ENCODE data around the gene PACRG. TPM values are rescaled to one million over a fixed set of nuclear protein-coding genes. Genes with fewer than 3 reads are reported as not detected.

PACRG gene
- total RNA-seq, 2 experiments from 2014 or later: 0.66 to 0.81 TPM

- Histone ChIP-seq H3K9me3 (ENCODE audit: control insufficient read depth in 1 of 2, insufficient read depth in 1 of 2, low read length in 2 of 2) (peaks cover 0 to 11% of the 10 kb centered on the region in 2 experiments), H3K27ac (ENCODE audit: low read depth in 1 of 2, low read length in 2 of 2) (no peak overlapping the region), H3K27me3 (ENCODE audit: control insufficient read depth in 1 of 2, insufficient read depth in 2 of 2, low read length in 2 of 2) (no peaks in the 10 kb centered on the region), H3K36me3 (ENCODE audit: insufficient read depth, low read length) (no peaks in the 10 kb centered on the region), H3K4me3 (ENCODE audit: low read length) (no peak overlapping the region), H3K4me1 (ENCODE audit: insufficient read depth, low read length) (no peaks in the 10 kb centered on the region)
- TF ChIP-seq CTCF (IDR thresholded peaks at IDR 0.05): no peak
- CTCF ChIA-PET: no interaction called here
- no peaks in the 10 kb centered on the region for H3K36me3 Mint-ChIP-seq (ENCODE audit: low read depth)
- no peak overlapping the region for H3K27ac Mint-ChIP-seq
- intact Hi-C loops (cut with DNase I, micrococcal nuclease): no loop called here
- no peak overlapping the region for H3K4me3 Mint-ChIP-seq
- ATAC-seq (ENCODE audit: poor library complexity) (no peak), DNase-seq (no peak)
- H3K4me1 Mint-ChIP-seq (ENCODE audit: low read depth): no peaks in the 10 kb centered on the region
- no peaks in the 10 kb centered on the region for H3K27me3 Mint-ChIP-seq
- POLR2A ChIA-PET: no interaction called here
- H3K9me3 Mint-ChIP-seq: peaks cover 13% of the 10 kb centered on the region
These were observed 326.9 kb downstream of the PACRG start for GRCh38 chr6:163054641-163055040.

- ChIA-PET CTCF (no interaction called here), POLR2A (no interaction called here)
- no peak for ATAC-seq (ENCODE audit: poor library complexity)
- no peak overlapping the region for H3K4me3 Mint-ChIP-seq
- no peak overlapping the region for H3K27ac ChIP-seq (ENCODE audit: low read depth in 1 of 2, low read length in 2 of 2)
- H3K4me1 ChIP-seq (ENCODE audit: insufficient read depth, low read length): no peaks in the 10 kb centered on the region
- H3K36me3 Mint-ChIP-seq (ENCODE audit: low read depth): no peaks in the 10 kb centered on the region
- no peaks in the 10 kb centered on the region for H3K27me3 Mint-ChIP-seq
- DNase-seq: no peak
- H3K4me1 Mint-ChIP-seq (ENCODE audit: low read depth): no peaks in the 10 kb centered on the region
- H3K27me3 ChIP-seq (ENCODE audit: control insufficient read depth in 1 of 2, insufficient read depth in 2 of 2, low read length in 2 of 2): no peaks in the 10 kb centered on the region
- H3K27ac Mint-ChIP-seq: no peak overlapping the region
- H3K4me3 ChIP-seq (ENCODE audit: low read length): no peak overlapping the region
- no peaks in the 10 kb centered on the region for H3K36me3 ChIP-seq (ENCODE audit: insufficient read depth, low read length)
- H3K9me3 ChIP-seq (ENCODE audit: control insufficient read depth in 1 of 2, insufficient read depth in 1 of 2, low read length in 2 of 2): peaks cover 0 to 11% of the 10 kb centered on the region in 2 experiments
- TF ChIP-seq CTCF (IDR thresholded peaks at IDR 0.05): no peak
- intact Hi-C loops (cut with DNase I, micrococcal nuclease): no loop called here
- H3K9me3 Mint-ChIP-seq: peaks cover 5% of the 10 kb centered on the region
These were observed 329.5 kb downstream of the PACRG start for GRCh38 chr6:163057260-163057659.

- ATAC-seq (ENCODE audit: poor library complexity): no peak
- peaks cover 8% of the 10 kb centered on the region for H3K9me3 Mint-ChIP-seq
- intact Hi-C loops (cut with DNase I, micrococcal nuclease): no loop called here
- no peak overlapping the region for H3K27ac Mint-ChIP-seq
- CTCF ChIA-PET: no interaction called here
- no peak overlapping the region for H3K27ac ChIP-seq (ENCODE audit: low read depth in 1 of 2, low read length in 2 of 2)
- H3K27me3 ChIP-seq (ENCODE audit: control insufficient read depth in 1 of 2, insufficient read depth in 2 of 2, low read length in 2 of 2): no peaks in the 10 kb centered on the region
- TF ChIP-seq CTCF (IDR thresholded peaks at IDR 0.05): no peak
- H3K9me3 ChIP-seq (ENCODE audit: control insufficient read depth in 1 of 2, insufficient read depth in 1 of 2, low read length in 2 of 2): peaks cover 0 to 16% of the 10 kb centered on the region in 2 experiments
- no peak for DNase-seq
- no peak overlapping the region for H3K4me3 ChIP-seq (ENCODE audit: low read length)
- no peaks in the 10 kb centered on the region for H3K36me3 Mint-ChIP-seq (ENCODE audit: low read depth)
- POLR2A ChIA-PET: no interaction called here
- no peaks in the 10 kb centered on the region for H3K4me1 Mint-ChIP-seq (ENCODE audit: low read depth)
- no peaks in the 10 kb centered on the region for H3K27me3 Mint-ChIP-seq
- no peaks in the 10 kb centered on the region for H3K36me3 ChIP-seq (ENCODE audit: insufficient read depth, low read length)
- no peak overlapping the region for H3K4me3 Mint-ChIP-seq
- H3K4me1 ChIP-seq (ENCODE audit: insufficient read depth, low read length): no peaks in the 10 kb centered on the region
These were observed 335.0 kb downstream of the PACRG start for GRCh38 chr6:163062790-163063189.
